Measurements from ENCODE around the gene MYPOP. TPM values are rescaled to one million over a fixed set of nuclear protein-coding genes. Genes with fewer than 3 reads are reported as not detected.

MYPOP gene
- total and polyA plus RNA-seq, 2 of the 13 experiments (the other 11 are each of a cell fraction or from before 2014, with no cell fraction given) = 2.3 to 2.7 TPM

DNA sequence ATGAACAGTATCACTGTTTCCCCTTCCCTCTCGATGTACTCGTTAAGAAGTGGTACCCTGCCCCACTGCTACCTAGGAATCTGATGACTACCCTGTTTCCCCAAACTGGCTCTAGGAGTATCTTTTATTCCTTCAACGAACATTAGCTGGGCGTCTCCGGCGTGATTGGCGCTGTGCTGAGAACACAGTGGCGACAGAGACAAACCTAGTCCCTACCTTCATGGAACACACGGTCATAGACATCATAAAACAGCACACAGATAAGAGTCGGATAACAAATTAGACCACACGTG lies 40.2 kb downstream of the MYPOP start:
- ChIA-PET CTCF (ENCODE audit: low intra/inter-chr PET ratio, low total read pairs) (interaction anchor here (5.8 kb wide), 1 partner anchor 22 kb away, joined by 263 read pairs; the partner anchor contains the start of gene IRF2BP1), POLR2A (interaction anchor here (1.3 to 13.2 kb wide), 6 partner anchors 14 to 133 kb away, joined by 7 to 388 read pairs (median 26); partner anchors contain the start of genes CCDC61, IRF2BP1, MYPOP and SIX5)
- FAIRE-seq (no peak), ATAC-seq (no peak), DNase-seq (ENCODE audit: low spot score) (no peak)
- intact Hi-C loops (cut with micrococcal nuclease; ENCODE audit: unreplicated experiment) = no loop called here
- TF ChIP-seq ZSCAN12 (CRISPR knock-in tag; IDR thresholded peaks at IDR 0.05) (no peak), HNRNPUL1 (IDR thresholded peaks at IDR 0.05; ENCODE audit: low read depth, low read length) (no peak), ZNF10 (CRISPR knock-in tag; IDR thresholded peaks at IDR 0.05; ENCODE audit: borderline replicate concordance, low read depth) (no peak), NR2F1 (CRISPR knock-in tag; IDR thresholded peaks at IDR 0.05) (no peak), AFF4 (CRISPR knock-in tag; IDR thresholded peaks at IDR 0.05) (no peak), KLF6 (CRISPR knock-in tag; IDR thresholded peaks at IDR 0.05) (0 out of 2 replicates have a peak, but pooled peaks have one; percentile 8), ZNF75D (CRISPR knock-in tag; IDR thresholded peaks at IDR 0.05; ENCODE audit: borderline replicate concordance) (no peak), FOXO4 (CRISPR knock-in tag; conservative IDR thresholded peaks at IDR 0.05) (0 out of 2 replicates have a peak, but pooled peaks have one; percentile 42), SAP130 (CRISPR knock-in tag; IDR thresholded peaks at IDR 0.05; ENCODE audit: low read depth) (0 out of 2 replicates have a peak, but pooled peaks have one; percentile 28), ZBTB3 (CRISPR knock-in tag; IDR thresholded peaks at IDR 0.05; ENCODE audit: borderline replicate concordance, low read depth) (no peak), KLF11 (CRISPR knock-in tag; IDR thresholded peaks at IDR 0.05) (no peak), NCOR1 (IDR thresholded peaks at IDR 0.05; ENCODE audit: borderline replicate concordance, low read length) (no peak), POLR2G (IDR thresholded peaks at IDR 0.05; ENCODE audit: low read depth, low read length) (no peak), RAD51 (IDR thresholded peaks at IDR 0.05; ENCODE audit: borderline replicate concordance) (peak; percentile 26; the same call in 1 of the 2 replicates), CAMTA2 (CRISPR knock-in tag; IDR thresholded peaks at IDR 0.05; ENCODE audit: borderline replicate concordance) (no peak), FOXP1 (IDR thresholded peaks at IDR 0.05) (no peak), FOXP1 (CRISPR knock-in tag; IDR thresholded peaks at IDR 0.05) (no peak), ZNF678 (CRISPR knock-in tag; IDR thresholded peaks at IDR 0.05) (no peak), ZBTB20 (CRISPR knock-in tag; IDR thresholded peaks at IDR 0.05; ENCODE audit: borderline replicate concordance, low read depth) (no peak), ZNF124 (CRISPR knock-in tag; IDR thresholded peaks at IDR 0.05) (0 out of 2 replicates have a peak, but pooled peaks have one; percentile 11), EHMT2 (IDR thresholded peaks at IDR 0.05; ENCODE audit: borderline replicate concordance, low read depth, low read length) (no peak)
- TF ChIP-seq, protein P1, sequence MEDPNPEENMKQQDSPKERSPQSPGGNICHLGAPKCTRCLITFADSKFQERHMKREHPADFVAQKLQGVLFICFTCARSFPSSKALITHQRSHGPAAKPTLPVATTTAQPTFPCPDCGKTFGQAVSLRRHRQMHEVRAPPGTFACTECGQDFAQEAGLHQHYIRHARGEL (CRISPR knock-in tag; IDR thresholded peaks at IDR 0.05) = no peak
- H3K4me3 ChIP-seq (replicated peaks in 1 of 3; ENCODE audit: insufficient read depth in 1 of 3, low read depth in 2 of 3, low read length in 3 of 3) = peak overlapping the region; percentile 78 to 93 (median 92)
- H3K9ac ChIP-seq (ENCODE audit: insufficient read depth, low read depth, low read length) = peak overlapping the region; percentile 86
- WGBS (ENCODE audit: low lambda C conversion rate) = under 1% methylated on average over 11 of the region's 11 CpGs
- H4K20me1 ChIP-seq (ENCODE audit: insufficient read depth, low read length) = 0 out of 2 replicates have a peak, but pooled peaks cover 9% of the 10 kb centered on the region
- no peaks in the 10 kb centered on the region for H3K9me3 ChIP-seq (ENCODE audit: low read length)
- in situ Hi-C loops (cut with HindIII; ENCODE audit: extremely low pct_ligation_motif_present, low pct_unique_long_range_greater_than_20kb) = no loop called here
- no peaks in the 10 kb centered on the region; a peak in 1 of 5 replicates for H3K27me3 ChIP-seq (ENCODE audit: control insufficient read depth in 1 of 2, insufficient read depth in 2 of 2, low read length in 2 of 2)
- H3K27ac ChIP-seq (ENCODE audit: extremely low read length, insufficient read depth, low read length) = peak overlapping the region; percentile 71
- peaks cover 6 to 13% of the 10 kb centered on the region in 2 experiments; a peak in 3 of 5 replicates for H3K36me3 ChIP-seq (replicated peaks in 1 of 2; ENCODE audit: control insufficient read depth in 1 of 2, insufficient read depth in 2 of 2, low read length in 2 of 2)
- peak overlapping the region; percentile 75 for H3K4me2 ChIP-seq (ENCODE audit: low read depth, low read length)
- no peak overlapping the region for H2AFZ ChIP-seq (ENCODE audit: low read length)
- peaks cover 33% of the 10 kb centered on the region for H3K4me1 ChIP-seq (ENCODE audit: insufficient read depth, low read length)
- BruUV-seq (replicated peaks) = no TSS peak
- H3K79me2 ChIP-seq (ENCODE audit: insufficient read depth, low read length) = peaks cover 61% of the 10 kb centered on the region
